Measurements from ENCODE around the gene TRAK1. TPM values are rescaled to one million over a fixed set of nuclear protein-coding genes. Genes with fewer than 3 reads are reported as not detected.
A peak's percentile ranks its signal among the peaks of the same experiment; 100 is the strongest.

Gene TRAK1
- polyA plus RNA-seq, 3 donors from 2014 or later, result 2.1 to 7.8 (median 4.4) TPM

DNA sequence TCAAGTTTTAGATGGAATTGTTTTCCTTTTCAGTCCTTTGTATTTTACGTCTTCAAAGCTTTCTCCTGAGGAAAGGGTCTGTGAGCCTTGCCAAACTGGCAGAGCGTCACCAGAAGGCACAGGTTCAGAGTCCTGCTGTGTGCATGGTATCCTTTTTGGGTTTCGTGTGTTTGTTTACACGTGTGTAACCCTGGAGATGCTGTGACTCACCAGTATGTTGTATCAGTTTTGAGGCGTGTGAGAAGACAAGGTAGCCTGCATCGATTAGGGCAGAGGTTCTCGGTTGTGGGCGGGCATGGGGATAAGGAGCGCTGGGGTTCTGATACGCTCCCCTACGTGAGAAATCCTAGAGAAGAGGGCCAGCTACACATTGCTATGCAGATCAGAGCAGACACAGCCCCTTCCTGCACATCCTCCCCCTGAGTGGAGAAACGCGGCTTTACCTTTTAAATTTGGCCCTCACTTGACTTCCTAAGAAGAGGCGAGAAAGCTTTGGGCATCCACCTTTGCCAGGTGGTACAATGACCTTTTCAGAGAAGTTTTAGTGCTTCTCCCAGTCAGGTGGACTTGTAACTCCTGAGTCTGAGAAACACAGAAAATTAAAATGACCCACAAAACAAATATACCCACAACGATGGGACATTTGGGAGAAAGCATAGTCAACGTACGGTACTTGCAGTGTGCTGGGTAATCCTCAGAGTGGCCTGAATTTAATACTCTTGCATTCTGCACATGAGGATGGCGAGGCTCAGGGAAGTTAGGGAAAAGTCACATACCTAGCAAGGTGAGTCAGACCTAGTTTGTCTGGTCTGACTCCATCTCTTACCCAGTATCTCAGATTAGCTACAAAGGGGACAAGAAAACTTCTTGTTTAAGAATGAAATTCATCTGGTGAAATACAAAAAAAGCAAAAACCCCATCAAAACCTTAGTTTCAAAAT lies 38.1 kb downstream of the TRAK1 start:
- Mint-ChIP-seq H3K9me3 (no peaks in the 10 kb centered on the region), H3K27ac (no peak overlapping the region), H3K4me1 (no peaks in the 10 kb centered on the region), H3K27me3 (ENCODE audit: low read depth in 3 of 3) (peaks cover 0 to 2% (median 0%) of the 10 kb centered on the region in 3 donors), H3K4me3 (no peak overlapping the region), H3K36me3 (peaks cover 7 to 17% (median 14%) of the 10 kb centered on the region in 3 donors)
- DNase-seq, result no peak

DNA sequence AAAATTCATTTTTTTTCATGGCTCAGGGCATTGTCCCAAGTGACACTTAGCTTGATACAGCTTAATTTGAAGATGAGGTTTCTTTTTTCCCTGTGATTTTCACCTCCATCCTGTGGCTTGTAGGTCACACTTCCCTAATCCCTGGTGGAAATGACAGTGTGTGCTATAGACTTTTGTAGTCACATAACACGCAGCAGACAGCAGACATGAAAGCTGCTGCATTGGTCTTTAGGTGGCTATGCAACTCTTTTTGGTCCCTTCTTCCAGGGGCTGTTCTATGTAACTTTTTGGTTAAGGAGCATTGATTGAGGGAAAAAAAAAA lies 38.8 kb downstream of the TRAK1 start:
- H3K4me1 Mint-ChIP-seq, result no peaks in the 10 kb centered on the region
- H3K27me3 Mint-ChIP-seq (ENCODE audit: low read depth in 3 of 3), result peaks cover 0 to 2% (median 0%) of the 10 kb centered on the region in 3 donors
- no peak overlapping the region for H3K4me3 Mint-ChIP-seq
- H3K27ac Mint-ChIP-seq, result no peak overlapping the region
- DNase-seq, result no peak
- no peaks in the 10 kb centered on the region for H3K9me3 Mint-ChIP-seq
- peaks cover 3 to 11% (median 10%) of the 10 kb centered on the region in 3 donors for H3K36me3 Mint-ChIP-seq

DNA sequence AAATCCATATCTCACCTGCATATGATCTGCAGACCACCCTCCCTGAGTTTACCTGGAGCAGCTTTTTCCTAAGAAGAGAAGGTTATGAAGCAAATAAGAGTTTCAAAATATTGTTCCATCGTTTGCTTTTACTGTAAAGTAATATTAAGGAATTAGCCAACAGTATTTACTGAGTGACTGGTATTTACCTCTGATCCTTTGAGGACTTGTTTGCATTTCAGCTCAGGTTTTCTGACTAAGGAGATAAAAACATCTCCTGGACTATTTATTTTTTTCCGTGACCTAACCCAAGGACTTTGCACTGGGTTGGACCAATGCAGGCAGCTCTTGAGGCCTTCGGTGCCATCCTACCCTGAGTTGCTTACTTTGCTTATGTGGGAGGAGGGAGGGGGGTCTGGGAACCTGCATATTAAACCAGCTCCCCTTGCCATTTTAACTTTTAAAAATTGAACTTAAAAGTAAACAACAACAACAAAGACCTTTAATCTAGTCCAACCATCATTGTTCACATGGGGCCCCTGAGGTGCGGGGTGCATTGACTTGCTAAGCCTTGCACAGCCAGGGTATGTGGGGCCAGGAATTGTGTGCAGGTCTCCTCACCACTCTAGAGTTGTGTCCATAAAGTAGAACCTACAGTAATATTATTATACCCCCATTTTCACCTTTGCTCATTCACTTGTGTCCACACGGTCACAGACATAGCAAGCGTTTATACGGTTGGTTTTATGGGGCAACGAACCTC lies 39.3 kb downstream of the TRAK1 start:
- Mint-ChIP-seq H3K9me3 (no peaks in the 10 kb centered on the region), H3K27ac (no peak overlapping the region), H3K36me3 (peaks cover 4 to 8% (median 7%) of the 10 kb centered on the region in 3 donors), H3K4me3 (no peak overlapping the region), H3K27me3 (ENCODE audit: low read depth in 3 of 3) (peaks cover 0 to 2% (median 0%) of the 10 kb centered on the region in 3 donors), H3K4me1 (peaks cover 0 to under 1% of the 10 kb centered on the region in 2 donors)
- no peak for DNase-seq

DNA sequence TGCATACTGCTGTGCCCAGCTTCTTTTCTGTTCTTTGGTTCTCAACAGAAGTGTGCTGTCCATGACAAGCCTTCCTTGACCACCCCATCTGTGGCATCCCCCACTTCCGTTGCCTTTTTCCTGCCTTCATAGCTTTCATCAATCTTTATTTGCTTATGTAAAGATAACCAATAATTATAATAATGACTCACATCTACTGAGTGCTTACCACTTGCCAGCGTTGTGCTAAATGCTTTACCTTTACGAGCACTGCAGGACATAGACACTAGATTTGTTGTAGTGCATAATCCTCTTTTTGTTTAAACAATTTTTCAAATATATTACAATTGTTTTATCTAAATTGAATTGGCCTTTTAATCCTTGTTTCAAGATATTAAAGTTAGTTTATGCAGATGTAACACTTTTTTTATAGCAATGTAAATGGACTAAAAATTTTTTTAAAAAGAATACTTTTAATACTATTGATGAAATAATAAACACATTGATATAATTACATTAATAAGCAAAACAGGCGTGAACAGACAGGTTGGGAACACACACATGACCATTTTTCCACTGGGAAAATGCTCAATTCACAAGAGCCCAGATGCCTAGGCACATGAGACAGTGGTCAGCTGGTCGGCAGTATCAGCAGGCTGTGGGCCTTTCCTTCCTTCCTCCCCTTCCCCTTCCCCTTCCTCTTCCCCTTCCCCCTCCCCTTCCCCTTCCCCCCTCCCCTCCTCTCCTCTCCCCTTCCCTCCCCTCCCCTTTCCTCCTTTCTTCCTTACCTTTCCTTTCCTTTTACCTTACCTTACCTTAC lies 42.5 kb downstream of the TRAK1 start:
- H3K27ac Mint-ChIP-seq, result no peak overlapping the region
- peaks cover 0 to 8% (median 3%) of the 10 kb centered on the region in 3 donors for H3K36me3 Mint-ChIP-seq
- DNase-seq, result no peak
- peaks cover 0 to 2% (median 2%) of the 10 kb centered on the region in 3 donors for H3K27me3 Mint-ChIP-seq (ENCODE audit: low read depth in 3 of 3)
- H3K4me1 Mint-ChIP-seq, result peaks cover 0 to 3% of the 10 kb centered on the region in 2 donors
- no peak overlapping the region for H3K4me3 Mint-ChIP-seq
- H3K9me3 Mint-ChIP-seq, result no peaks in the 10 kb centered on the region

DNA sequence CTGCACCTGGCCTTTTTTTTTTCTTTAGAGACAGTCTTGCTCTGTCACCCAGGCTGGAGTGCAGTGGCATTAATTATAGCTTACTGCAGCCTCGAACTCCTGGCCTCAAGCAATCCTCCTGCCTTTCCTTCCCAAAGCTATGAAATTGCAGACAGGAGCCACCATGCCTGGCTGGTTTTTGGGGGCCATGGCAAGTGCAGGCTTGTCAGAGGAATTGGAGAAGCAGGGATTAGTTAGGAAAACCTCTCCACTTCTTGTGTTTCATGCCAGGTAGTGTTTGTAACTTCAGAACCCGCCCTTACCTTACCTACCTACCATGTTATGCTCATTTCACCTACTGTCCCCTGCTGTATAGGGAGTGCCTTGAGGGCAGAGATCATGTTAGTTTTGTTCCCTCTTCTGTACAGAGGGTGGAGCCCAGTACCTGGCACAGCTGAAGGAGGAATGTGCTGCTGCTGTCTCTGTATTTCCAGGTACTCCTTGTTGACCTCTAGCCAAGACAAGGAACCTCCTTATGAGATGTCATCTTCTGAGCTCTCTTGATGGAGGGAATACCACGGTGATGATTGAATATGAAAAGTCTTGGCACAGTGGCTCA lies 43.8 kb downstream of the TRAK1 start:
- H3K27ac Mint-ChIP-seq, result no peak overlapping the region
- no peak for DNase-seq
- H3K36me3 Mint-ChIP-seq, result peaks cover 0 to 8% (median 0%) of the 10 kb centered on the region in 3 donors
- H3K27me3 Mint-ChIP-seq (ENCODE audit: low read depth in 3 of 3), result peaks cover 0 to 2% (median 2%) of the 10 kb centered on the region in 3 donors
- no peak overlapping the region for H3K4me3 Mint-ChIP-seq
- H3K9me3 Mint-ChIP-seq, result no peaks in the 10 kb centered on the region
- H3K4me1 Mint-ChIP-seq, result peaks cover 0 to 3% of the 10 kb centered on the region in 2 donors

GRCh38 chr3:42139621-42140453 lies 48.7 kb downstream of the TRAK1 start:
- no peak overlapping the region for H3K4me3 Mint-ChIP-seq
- H3K36me3 Mint-ChIP-seq, result peaks cover 0 to 8% (median 5%) of the 10 kb centered on the region in 3 donors
- no peak for DNase-seq
- H3K4me1 Mint-ChIP-seq, result peaks cover 3 to 12% of the 10 kb centered on the region in 2 donors
- no peak overlapping the region for H3K27ac Mint-ChIP-seq
- no peaks in the 10 kb centered on the region for H3K9me3 Mint-ChIP-seq
- peaks cover 0 to 2% (median 0%) of the 10 kb centered on the region in 3 donors for H3K27me3 Mint-ChIP-seq (ENCODE audit: low read depth in 3 of 3)

GRCh38 chr3:42140665-42141203 lies 49.6 kb downstream of the TRAK1 start:
- Mint-ChIP-seq H3K36me3 (peaks cover 0 to 8% (median 1%) of the 10 kb centered on the region in 3 donors), H3K4me3 (no peak overlapping the region), H3K27ac (no peak overlapping the region), H3K9me3 (no peaks in the 10 kb centered on the region), H3K4me1 (peaks cover 2 to 12% of the 10 kb centered on the region in 2 donors), H3K27me3 (ENCODE audit: low read depth in 3 of 3) (peaks cover 0 to 2% (median 0%) of the 10 kb centered on the region in 3 donors)
- DNase-seq, result no peak

DNA sequence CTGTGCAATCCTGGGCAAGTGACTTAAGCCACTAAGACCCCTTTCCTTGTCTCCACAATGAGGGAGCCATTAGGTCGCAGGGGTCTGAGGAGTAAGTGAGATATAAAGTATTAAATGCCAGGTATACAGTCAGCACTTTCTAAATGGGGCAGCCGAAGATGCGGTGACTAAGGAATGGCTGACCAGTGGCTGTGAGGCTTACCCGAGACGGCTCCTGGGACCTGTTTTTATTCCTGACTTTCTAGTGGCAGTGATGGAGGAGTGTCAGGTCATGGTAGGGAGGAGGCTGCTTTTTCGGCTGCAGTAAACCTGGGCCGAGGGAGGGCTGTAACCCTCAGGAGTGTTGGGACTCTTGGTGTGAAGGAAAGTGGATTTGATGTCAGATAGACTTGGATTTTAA lies 52.3 kb downstream of the TRAK1 start:
- Mint-ChIP-seq H3K4me3 (no peak overlapping the region), H3K27ac (no peak overlapping the region), H3K9me3 (no peaks in the 10 kb centered on the region), H3K4me1 (peaks cover 12 to 30% of the 10 kb centered on the region in 2 donors), H3K36me3 (peaks cover 0 to 8% (median 0%) of the 10 kb centered on the region in 3 donors), H3K27me3 (ENCODE audit: low read depth in 3 of 3) (no peaks in the 10 kb centered on the region)
- no peak for DNase-seq

DNA sequence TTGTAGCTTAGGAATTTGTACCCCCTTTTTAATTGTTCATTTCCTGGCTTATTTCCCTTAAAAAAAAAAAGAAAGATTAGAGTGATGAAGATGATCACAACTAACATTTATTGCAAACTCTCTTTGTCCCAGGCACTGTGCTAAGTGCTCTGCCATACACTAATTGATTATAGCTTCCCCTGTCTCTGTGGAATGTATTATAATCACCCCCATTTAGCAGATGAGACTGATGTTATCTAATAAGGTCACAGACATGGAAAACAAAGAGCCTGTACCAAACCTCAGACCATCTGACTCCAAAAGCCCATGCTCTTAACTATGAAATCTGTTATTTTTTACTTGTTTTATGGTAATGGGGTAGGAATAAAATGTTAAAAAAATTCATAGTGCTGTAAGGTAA lies 53.1 kb downstream of the TRAK1 start:
- peaks cover 0 to 8% (median 0%) of the 10 kb centered on the region in 3 donors for H3K36me3 Mint-ChIP-seq
- no peak overlapping the region for H3K27ac Mint-ChIP-seq
- no peaks in the 10 kb centered on the region for H3K9me3 Mint-ChIP-seq
- peaks cover 20 to 38% of the 10 kb centered on the region in 2 donors for H3K4me1 Mint-ChIP-seq
- H3K4me3 Mint-ChIP-seq, result no peak overlapping the region
- no peak for DNase-seq
- no peaks in the 10 kb centered on the region for H3K27me3 Mint-ChIP-seq (ENCODE audit: low read depth in 3 of 3)

DNA sequence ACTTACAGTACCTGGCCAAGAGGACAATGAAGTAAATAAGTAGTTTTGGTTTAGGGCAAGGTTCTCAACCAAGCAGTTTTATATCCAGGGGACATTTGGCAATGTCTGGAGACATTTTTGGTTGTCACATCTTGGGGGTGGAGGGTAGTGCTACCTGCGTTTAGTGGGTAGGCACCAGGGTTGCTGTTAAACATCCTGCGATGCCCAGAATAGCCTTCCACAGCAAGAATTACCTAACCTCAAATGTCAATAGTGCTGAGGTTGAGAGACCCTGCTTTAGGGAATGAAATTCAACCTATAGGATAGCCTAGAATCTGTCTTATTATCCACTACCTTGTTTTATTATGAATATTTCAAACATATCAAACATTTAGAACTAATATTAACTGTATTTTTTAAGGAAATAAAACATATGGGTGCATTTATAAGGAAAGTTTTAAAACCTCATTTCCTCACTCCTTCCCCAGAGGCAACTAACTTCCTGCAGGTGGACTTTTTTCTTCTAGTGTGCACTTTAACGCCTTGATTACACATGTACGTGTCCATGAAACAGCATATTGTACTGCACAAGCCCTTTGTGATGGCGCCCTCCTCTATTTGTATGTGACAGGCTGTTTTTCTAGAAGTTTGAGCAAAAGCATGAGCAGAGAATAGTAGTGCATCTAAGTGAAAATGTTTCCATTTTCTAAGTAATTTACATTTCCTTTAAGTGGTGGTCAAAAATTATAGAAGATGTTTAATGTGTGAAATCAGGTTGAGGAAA lies 57.1 kb downstream of the TRAK1 start:
- Mint-ChIP-seq H3K36me3 (no peaks in the 10 kb centered on the region), H3K4me3 (peak overlapping the region; percentile 15 to 71 (median 40)), H3K9me3 (no peaks in the 10 kb centered on the region), H3K27ac (peak overlapping the region; percentile 1 to 84 (median 44)), H3K4me1 (peaks cover 34 to 53% of the 10 kb centered on the region in 2 donors), H3K27me3 (ENCODE audit: low read depth in 3 of 3) (no peaks in the 10 kb centered on the region)
- peak in 1 of 3 donors; percentile 2 for DNase-seq

DNA sequence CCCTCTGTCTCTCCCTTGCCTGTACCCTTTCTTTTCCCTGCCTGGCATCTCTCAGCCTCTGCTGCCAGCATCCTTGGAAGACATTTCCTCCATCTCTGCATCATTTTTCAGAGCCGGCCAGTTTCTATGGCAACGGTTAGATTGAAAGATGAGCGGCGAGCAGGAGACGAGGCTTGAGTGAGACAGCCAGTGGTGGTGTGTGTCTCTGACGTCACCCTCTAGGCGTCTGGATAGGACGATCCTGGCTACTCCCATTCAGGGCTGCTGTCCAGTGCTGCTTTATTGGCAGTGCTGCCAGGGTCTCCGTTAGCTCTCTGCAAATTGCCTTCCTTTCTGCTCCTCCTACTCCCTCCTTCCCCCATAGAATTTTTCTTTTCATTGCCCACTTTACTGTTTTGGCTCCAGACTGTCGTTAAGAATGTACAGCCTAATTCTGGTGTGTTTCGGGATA lies 57.9 kb downstream of the TRAK1 start:
- DNase-seq, result no peak
- Mint-ChIP-seq H3K27me3 (ENCODE audit: low read depth in 3 of 3) (peaks cover 0 to 1% (median 0%) of the 10 kb centered on the region in 3 donors), H3K27ac (peak overlapping the region in 3 of 6 donors; percentile 8 to 31 (median 18)), H3K9me3 (no peaks in the 10 kb centered on the region), H3K4me3 (peak overlapping the region; percentile 19 to 71 (median 38)), H3K4me1 (peaks cover 34 to 56% of the 10 kb centered on the region in 2 donors), H3K36me3 (no peaks in the 10 kb centered on the region)

All from immature natural killer cell (primary cell).